Keratinocyte (primary cell): Measurements from ENCODE around the gene ERC1. TPM values are rescaled to one million over a fixed set of nuclear protein-coding genes. Genes with fewer than 3 reads are reported as not detected.

Experiments
- DNase-seq: peaks from one replicate; pipeline ENCODE4 v3.0.0-alpha.2; 2011; ENCODE audit warnings: low read depth, missing footprints, low spot score
- FAIRE-seq: peaks from 2 replicates; lab custom pipeline; 2011; peaks lifted over from hg19 to GRCh38; lab: Jason Lieb, UNC
- H2AFZ ChIP-seq: 2 replicates; pipeline ENCODE4 v1.6.0; 2012; ENCODE audit warnings: low read length, control low read depth, inconsistent platforms; ENCODE audit not compliant: control insufficient read depth
- H3K27ac ChIP-seq: 2 replicates; pipeline ENCODE4 v1.5.1; 2011; ENCODE audit warnings: low read length; ENCODE audit not compliant: control insufficient read depth, insufficient read depth
- H3K27me3 ChIP-seq: 3 replicates; pipeline ENCODE4 v1.6.0; 2011; ENCODE audit warnings: low read length; ENCODE audit not compliant: control insufficient read depth, insufficient read depth; ENCODE audit errors: extremely low read depth
- H3K36me3 ChIP-seq, 2 experiments: 2 replicates in 1 of 2; 3 replicates in 1 of 2; pipeline ENCODE4 v1.5.1; 2011; ENCODE audit warnings: low read length in 2 of 2, mild to moderate bottlenecking in 1 of 2; ENCODE audit not compliant: control insufficient read depth in 2 of 2, insufficient read depth in 2 of 2; ENCODE audit errors: extremely low read depth in 1 of 2
- H3K4me1 ChIP-seq: 3 replicates; pipeline ENCODE4 v1.5.1; 2011; ENCODE audit warnings: low read length; ENCODE audit not compliant: control insufficient read depth, insufficient read depth; ENCODE audit errors: extremely low read depth
- H3K4me2 ChIP-seq: 3 replicates; pipeline ENCODE4 v1.6.0; 2011; ENCODE audit warnings: low read depth, low read length; ENCODE audit not compliant: control insufficient read depth, insufficient read depth; ENCODE audit errors: extremely low read depth
- H3K4me3 ChIP-seq, 3 experiments: fragments of 200-600 bp in 1 of 3; sonication (generic) in 1 of 3; 2 replicates in 2 of 3; 3 replicates in 1 of 3; pipeline ENCODE4 v1.5.1; 2011 to 2016; ENCODE audit warnings: low read length in 3 of 3, mild to moderate bottlenecking in 3 of 3, control low read depth in 2 of 3, inconsistent platforms in 1 of 3, low read depth in 1 of 3, mixed read lengths in 1 of 3, mixed run types in 1 of 3, moderate library complexity in 1 of 3; ENCODE audit not compliant: control insufficient read depth in 2 of 3, insufficient read depth in 2 of 3; ENCODE audit errors: extremely low read depth in 1 of 3
- H3K79me2 ChIP-seq: 2 replicates; pipeline ENCODE4 v1.6.0; 2012; ENCODE audit warnings: low read length; ENCODE audit not compliant: control insufficient read depth, insufficient read depth
- H3K9ac ChIP-seq: 3 replicates; pipeline ENCODE4 v1.6.0; 2011; ENCODE audit warnings: low read length; ENCODE audit not compliant: control insufficient read depth, insufficient read depth; ENCODE audit errors: extremely low read depth
- H3K9me1 ChIP-seq: 3 replicates; pipeline ENCODE4 v1.6.0; 2011; ENCODE audit warnings: low read length; ENCODE audit not compliant: control insufficient read depth, insufficient read depth; ENCODE audit errors: extremely low read depth
- H3K9me3 ChIP-seq: 2 replicates; pipeline ENCODE4 v1.5.1; 2012; ENCODE audit warnings: low read depth, low read length; ENCODE audit not compliant: control insufficient read depth
- H4K20me1 ChIP-seq: 3 replicates; pipeline ENCODE4 v1.6.0; 2011; ENCODE audit warnings: low read length; ENCODE audit not compliant: control insufficient read depth, insufficient read depth; ENCODE audit errors: extremely low read depth
- CTCF ChIP-seq, 3 experiments: IDR thresholded peaks in 1 of 3; conservative IDR thresholded peaks in 1 of 3; optimal IDR thresholded peaks in 1 of 3; 2 replicates in 2 of 3; 3 replicates in 1 of 3; pipeline versions ENCODE3 to v1.5.1; 2011; ENCODE audit warnings: low read length in 3 of 3, mild to moderate bottlenecking in 3 of 3, moderate library complexity in 2 of 3, control low read depth in 1 of 3, inconsistent platforms in 1 of 3; ENCODE audit not compliant: insufficient read depth in 2 of 3; ENCODE audit errors: extremely low read depth in 1 of 3
- EZH2 ChIP-seq: IDR thresholded peaks from one replicate; pipeline ENCODE4 v1.6.1; 2012; ENCODE audit warnings: inconsistent platforms, mild to moderate bottlenecking, low read length, moderate library complexity
- dilution Hi-C: fragments of 300-500 bp; cut with MboI; formaldehyde crosslinking; loops from one replicate; pipeline ENCODE4 v1.7.0; 2020; ENCODE audit warnings: low sequenced_read_pairs; ENCODE audit not compliant: extremely low pct_ligation_motif_present
- polyA plus RNA-seq, 5 experiments: library from polyadenylated mRNA; depleted of rRNA in 3 of 5; stranded (reverse) in 3 of 5; stranded (forward) in 1 of 5; unstranded in 1 of 5; fragments of >200 nt; gene quantifications; 1 replicate in 1 of 5; 2 replicates in 3 of 5; 3 replicates in 1 of 5; pipeline versions ENCODE4 v1.2.1 to v1.2.3, GENCODE V29; 2011 to 2012; ENCODE audit warnings: missing spikeins in 2 of 5, low read depth in 1 of 5, low replicate concordance in 1 of 5

Gene ERC1
- polyA plus RNA-seq, 1 donor (not counting 4 experiments of a cell fraction or from before 2014, with no cell fraction given), result 16.1 TPM

- Histone ChIP-seq H3K4me1 (no peaks in the 10 kb centered on the region), H3K79me2 (no peaks in the 10 kb centered on the region), H3K9me1 (no peaks in the 10 kb centered on the region), H3K27ac (no peak overlapping the region), H3K36me3 (peaks cover under 1 to 7% of the 10 kb centered on the region in 2 experiments), H4K20me1 (no peaks in the 10 kb centered on the region), H3K4me2 (no peak overlapping the region), H3K9ac (no peak overlapping the region), H3K27me3 (no peaks in the 10 kb centered on the region), H2AFZ (no peak overlapping the region), H3K4me3 (no peak overlapping the region), H3K9me3 (no peaks in the 10 kb centered on the region)
- DNase-seq (no peak), FAIRE-seq (no peak)
- TF ChIP-seq CTCF (optimal IDR thresholded peaks at IDR 0.05 in 1 of 3, IDR thresholded peaks at IDR 0.05 in 1 of 3, conservative IDR thresholded peaks at IDR 0.05 in 1 of 3; ENCODE audit: extremely low read depth in 1 of 3, insufficient read depth in 2 of 3, low read length in 3 of 3) (no peak), EZH2 (no peak)
- dilution Hi-C loops, result no loop called here
Measured at GRCh38 chr12:1373901-1374735, 383.1 kb downstream of the ERC1 start.

GRCh38 chr12:1375323-1375722 lies 384.3 kb downstream of the ERC1 start:
- no peak for DNase-seq
- Histone ChIP-seq H4K20me1 (no peaks in the 10 kb centered on the region), H3K9ac (no peak overlapping the region), H3K4me1 (no peaks in the 10 kb centered on the region), H3K27me3 (no peaks in the 10 kb centered on the region), H2AFZ (no peak overlapping the region), H3K4me3 (no peak overlapping the region), H3K27ac (no peak overlapping the region), H3K36me3 (peaks cover 2 to 9% of the 10 kb centered on the region in 2 experiments), H3K79me2 (no peaks in the 10 kb centered on the region), H3K4me2 (no peak overlapping the region), H3K9me3 (no peaks in the 10 kb centered on the region), H3K9me1 (no peaks in the 10 kb centered on the region)
- dilution Hi-C loops, result no loop called here
- no peak for FAIRE-seq
- TF ChIP-seq CTCF (optimal IDR thresholded peaks at IDR 0.05 in 1 of 3, IDR thresholded peaks at IDR 0.05 in 1 of 3, conservative IDR thresholded peaks at IDR 0.05 in 1 of 3; ENCODE audit: extremely low read depth in 1 of 3, insufficient read depth in 2 of 3, low read length in 3 of 3), result no peak
- no peak for TF ChIP-seq EZH2
